ENCODE measurements around the gene GPBP1L1.
A peak's percentile ranks its signal among the peaks of the same experiment; 100 is the strongest.
"Not testable (repeated sequence)": the region's sequence is repeated elsewhere in the genome, so short reads cannot be mapped to it uniquely, and the experiment has no call there.

Gene GPBP1L1, protein sequence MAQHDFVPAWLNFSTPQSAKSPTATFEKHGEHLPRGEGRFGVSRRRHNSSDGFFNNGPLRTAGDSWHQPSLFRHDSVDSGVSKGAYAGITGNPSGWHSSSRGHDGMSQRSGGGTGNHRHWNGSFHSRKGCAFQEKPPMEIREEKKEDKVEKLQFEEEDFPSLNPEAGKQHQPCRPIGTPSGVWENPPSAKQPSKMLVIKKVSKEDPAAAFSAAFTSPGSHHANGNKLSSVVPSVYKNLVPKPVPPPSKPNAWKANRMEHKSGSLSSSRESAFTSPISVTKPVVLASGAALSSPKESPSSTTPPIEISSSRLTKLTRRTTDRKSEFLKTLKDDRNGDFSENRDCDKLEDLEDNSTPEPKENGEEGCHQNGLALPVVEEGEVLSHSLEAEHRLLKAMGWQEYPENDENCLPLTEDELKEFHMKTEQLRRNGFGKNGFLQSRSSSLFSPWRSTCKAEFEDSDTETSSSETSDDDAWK

GRCh38 chr1:45686288-45687013, at the start of gene GPBP1L1:
Gene GPBP1L1, minus strand, starts transcription at chr1:45686533. Its CDS starts 27,446 bp downstream, at chr1:45659087.
- peak; percentile 96 to 97 for DNase-seq (ENCODE audit: low read depth in 2 of 2)

GRCh38 chr1:45730780-45731319, 44.5 kb upstream of the GPBP1L1 start:
- DNase-seq (ENCODE audit: low read depth in 2 of 2): no peak

DNA sequence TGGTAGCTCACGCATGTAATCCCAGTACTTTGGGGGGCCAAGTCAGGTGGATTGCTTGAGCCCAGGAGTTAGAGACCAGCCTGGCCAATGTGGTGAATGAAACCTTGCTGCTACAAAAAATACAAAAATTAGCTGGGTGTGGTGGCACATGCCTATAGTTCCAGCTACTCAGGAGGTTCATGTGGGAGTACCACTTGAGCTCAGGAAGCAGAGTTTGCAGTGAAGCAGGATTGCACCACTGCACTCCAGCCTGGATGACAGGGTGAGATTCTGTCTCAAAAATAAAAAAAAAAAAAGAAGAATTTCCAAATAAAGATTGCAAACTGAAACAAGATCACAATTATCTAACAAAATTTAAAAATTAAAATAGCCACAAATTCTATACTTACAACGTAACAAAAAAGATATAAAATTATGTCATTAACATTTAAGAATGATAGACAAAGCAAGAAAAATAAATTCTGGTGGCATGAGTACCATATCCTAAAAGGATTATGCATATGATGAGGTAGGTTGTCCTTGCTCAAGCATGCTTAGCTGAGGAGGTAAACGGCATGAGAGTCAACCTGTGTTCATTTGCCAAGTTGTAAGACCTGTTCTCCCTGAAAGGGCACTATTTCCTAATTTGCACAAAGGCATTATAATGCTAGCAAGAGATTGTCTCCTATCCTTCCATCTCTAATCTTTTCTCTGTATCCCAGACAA, 43.9 kb upstream of the GPBP1L1 start:
- DNase-seq (ENCODE audit: low read depth in 2 of 2): no peak

GRCh38 chr1:45726007-45726406, 39.7 kb upstream of the GPBP1L1 start:
- not testable (repeated sequence) for DNase-seq (ENCODE audit: low read depth in 2 of 2)

DNA sequence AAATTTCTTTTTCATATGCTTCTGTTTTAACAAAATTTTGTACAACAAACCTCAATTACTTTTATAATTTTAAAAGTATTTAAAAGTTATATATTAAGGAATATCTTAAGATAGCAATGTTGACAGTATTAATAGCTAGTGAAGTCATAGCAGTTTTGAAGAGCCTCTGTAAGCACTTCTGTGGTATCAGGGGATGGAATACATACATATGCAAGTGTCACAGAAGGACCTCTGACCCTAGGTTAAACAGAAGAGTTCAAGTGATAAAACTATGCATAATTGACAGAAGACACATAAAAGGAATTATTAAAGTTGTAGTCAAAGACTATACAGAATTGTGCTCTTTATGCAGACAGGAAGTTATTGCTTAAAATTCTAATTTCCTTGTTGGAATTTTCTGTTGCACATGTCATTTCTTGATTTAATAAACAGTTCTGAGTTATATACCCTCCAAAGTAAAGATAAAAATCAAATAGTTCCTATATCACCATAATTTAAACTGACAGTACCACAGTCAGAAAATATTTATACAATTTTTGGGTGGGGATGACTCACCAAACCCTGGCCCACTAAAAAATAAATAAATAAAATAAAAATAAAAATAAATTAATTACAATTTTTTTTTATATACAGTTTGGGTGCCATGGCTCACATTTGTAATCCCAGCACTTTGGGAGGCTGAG, 37.1 kb upstream of the GPBP1L1 start:
- DNase-seq (ENCODE audit: low read depth in 2 of 2): no peak

DNA sequence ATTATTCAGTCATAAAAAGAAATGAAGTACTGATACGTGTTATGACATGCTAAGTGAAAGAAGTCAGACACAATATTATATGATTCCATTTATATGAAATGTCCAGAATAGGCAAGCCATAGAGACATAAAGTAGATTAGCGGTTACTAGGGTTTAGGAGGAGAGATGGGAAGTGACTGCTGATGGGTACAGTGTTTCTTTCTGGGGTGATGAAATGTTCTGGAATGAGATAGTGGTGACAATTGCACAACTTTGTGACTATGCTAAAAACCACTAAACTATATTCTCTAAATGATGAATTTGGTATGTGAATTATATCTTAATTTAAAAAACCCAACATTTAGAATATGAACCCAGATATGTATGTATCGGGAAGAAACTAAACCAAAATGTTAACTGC, 36.5 kb upstream of the GPBP1L1 start:
- no peak for DNase-seq (ENCODE audit: low read depth in 2 of 2)

GRCh38 chr1:45721207-45721606, 34.9 kb upstream of the GPBP1L1 start:
- no peak for DNase-seq (ENCODE audit: low read depth in 2 of 2)

- DNase-seq (ENCODE audit: low read depth in 2 of 2): no peak
Observed at GRCh38 chr1:45718289-45718688, 32.0 kb upstream of the GPBP1L1 start.

- not testable (repeated sequence) for DNase-seq (ENCODE audit: low read depth in 2 of 2)
Observed at GRCh38 chr1:45717386-45717785, 31.1 kb upstream of the GPBP1L1 start.

DNA sequence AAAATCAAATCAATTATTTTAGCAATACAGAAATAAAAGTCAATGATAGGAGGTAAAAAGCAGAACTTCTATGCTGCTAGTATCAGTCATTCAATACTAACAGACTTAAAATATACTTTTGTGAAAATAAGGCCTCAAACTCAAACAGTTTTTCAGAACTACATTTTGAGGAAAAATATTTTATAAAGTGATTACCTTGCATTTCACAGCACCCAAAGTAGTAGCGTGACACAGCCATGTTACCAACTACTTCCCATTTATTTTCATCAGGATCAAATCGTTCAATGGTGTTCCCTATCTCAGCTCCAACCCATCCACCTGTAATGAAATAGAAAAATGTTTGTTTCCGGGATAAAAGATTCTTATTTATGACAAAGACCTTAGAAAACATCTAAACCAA, 30.4 kb upstream of the GPBP1L1 start:
- no peak for DNase-seq (ENCODE audit: low read depth in 2 of 2)

DNA sequence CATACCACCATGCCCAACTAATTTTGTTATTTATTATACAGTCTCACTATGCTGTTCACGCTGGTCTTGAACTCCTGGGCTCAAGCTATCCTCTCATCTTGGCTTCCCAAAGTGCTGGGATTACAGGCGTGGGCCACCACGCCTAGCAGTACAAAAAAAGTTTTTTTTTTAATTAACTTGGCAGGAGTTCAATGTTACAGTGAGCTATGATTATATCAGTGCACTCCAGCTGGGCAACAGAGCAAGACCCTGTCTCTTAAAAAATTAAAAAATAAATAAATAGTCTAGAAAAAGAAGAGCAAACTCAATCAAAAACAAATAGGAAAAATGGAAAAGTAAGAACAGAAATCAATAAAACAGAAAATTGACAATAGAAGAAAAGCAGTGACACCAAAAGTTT, 27.4 kb upstream of the GPBP1L1 start:
- no peak for DNase-seq (ENCODE audit: low read depth in 2 of 2)

DNA sequence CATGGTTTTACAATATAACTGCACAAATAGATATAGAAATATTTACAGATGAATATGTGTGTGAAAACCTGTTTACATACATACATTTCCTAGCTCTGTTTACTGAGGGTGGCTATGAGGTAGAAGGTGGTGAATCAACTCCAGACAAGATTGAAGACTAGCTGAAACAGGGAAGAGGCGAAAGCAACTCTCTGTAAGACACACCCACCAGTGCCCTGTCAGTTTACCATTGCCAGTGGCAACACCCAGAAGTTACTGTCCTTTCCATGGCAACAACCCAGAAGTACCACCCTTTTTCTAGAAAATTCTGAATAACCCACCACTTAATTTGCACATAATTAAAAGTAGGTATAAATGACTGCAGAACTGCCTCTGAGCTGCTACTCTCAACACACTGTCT, 18.3 kb upstream of the GPBP1L1 start:
- DNase-seq (ENCODE audit: low read depth in 2 of 2): no peak

- no peak for DNase-seq (ENCODE audit: low read depth in 2 of 2)
Observed at GRCh38 chr1:45694823-45695222, 8.5 kb upstream of the GPBP1L1 start.

DNA sequence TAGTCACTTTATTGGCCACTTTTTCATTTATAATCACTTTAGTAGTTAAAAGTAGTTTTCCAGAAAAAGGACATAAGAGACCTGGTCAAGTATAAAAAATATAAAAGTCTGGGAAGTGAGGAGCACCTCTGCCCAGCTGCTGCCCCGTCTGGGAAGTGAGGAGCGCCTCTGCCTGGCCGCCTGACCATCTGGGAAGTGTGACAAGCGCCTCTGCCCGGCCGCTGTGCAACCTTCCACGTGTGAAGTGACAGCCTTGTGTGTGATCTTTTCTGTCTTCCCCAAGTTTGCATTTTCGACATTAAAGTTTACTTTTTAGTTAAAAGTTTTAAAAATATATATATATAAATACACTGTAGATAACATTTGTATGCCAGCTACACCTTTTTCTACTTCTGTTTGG, 7.5 kb upstream of the GPBP1L1 start:
- not testable (repeated sequence) for DNase-seq (ENCODE audit: low read depth in 2 of 2)

GRCh38 chr1:45687754-45688740, 1.7 kb upstream of the GPBP1L1 start, which contains the start of gene TMEM69:
Gene TMEM69, plus strand, starts transcription at chr1:45688181. Its CDS starts 2,888 bp downstream, at chr1:45691069.
- DNase-seq (ENCODE audit: low read depth in 2 of 2): peak; percentile 57 to 67

GRCh38 chr1:45687014-45687753, 851 bp upstream of the GPBP1L1 start:
- DNase-seq (ENCODE audit: low read depth in 2 of 2): peak; percentile 91 to 94

GRCh38 chr1:45686015-45686287, 382 bp downstream of the GPBP1L1 start:
- DNase-seq (ENCODE audit: low read depth in 2 of 2): peak; percentile 22 to 48

DNA sequence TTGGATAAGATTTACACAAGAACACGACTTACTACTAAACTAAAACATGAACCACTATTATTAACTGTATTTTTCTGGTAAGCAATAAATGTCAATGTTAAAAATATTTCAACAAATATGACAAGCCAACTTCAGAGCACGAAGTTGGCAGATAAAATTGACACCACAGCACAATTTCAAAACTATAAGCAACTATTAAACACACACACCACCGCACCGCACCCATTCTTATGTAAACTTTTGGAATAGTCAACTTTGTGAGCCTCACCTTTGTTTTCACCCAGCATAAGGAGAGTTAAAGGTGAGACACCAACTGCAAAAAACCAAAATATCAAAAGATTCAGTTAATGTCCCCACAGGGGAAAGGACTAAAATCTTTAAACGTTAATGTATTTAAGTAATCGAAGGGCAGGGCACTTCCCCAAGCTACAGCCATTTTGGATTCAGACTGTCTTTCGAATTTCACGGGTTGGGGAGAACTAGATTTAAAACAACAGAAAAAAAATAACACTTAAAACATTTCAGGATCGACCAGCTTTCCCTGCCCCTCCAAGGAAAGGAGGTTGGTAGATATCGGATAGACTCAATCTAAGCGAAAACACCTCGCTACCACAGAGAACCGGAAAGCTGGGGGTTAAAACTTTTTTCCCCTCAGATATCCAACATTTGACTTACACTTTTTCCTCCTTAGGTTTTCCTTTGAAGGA, 872 bp downstream of the GPBP1L1 start:
- no peak for DNase-seq (ENCODE audit: low read depth in 2 of 2)

DNA sequence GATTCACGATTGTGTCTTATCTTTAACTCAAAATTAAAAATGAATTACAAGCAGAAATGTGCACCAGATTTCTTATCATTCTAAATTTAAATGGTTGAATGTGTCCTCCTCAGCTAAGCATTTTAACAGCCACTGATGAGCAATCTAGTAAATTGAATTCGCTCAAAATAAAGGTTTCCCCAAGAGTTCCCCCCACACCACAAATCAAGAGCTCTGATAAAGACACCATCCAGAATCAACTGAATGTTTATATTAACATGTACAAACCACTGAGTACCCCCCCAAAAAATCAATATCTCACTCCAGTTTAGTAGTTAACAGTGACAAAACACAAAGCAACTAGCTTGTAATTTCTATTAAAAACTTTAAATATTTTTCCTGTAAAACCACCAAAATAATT, 1.9 kb downstream of the GPBP1L1 start:
- no peak for DNase-seq (ENCODE audit: low read depth in 2 of 2)
